GM18517 (cell line): Measurements from ENCODE around the gene FGD3.
"Not testable (repeated sequence)": the region's sequence is repeated elsewhere in the genome, so short reads cannot be mapped to it uniquely, and the experiment has no call there.

Source experiments
- ATAC-seq: cut with Tn5 transposase; IDR thresholded peaks from one replicate; pipeline ENCODE4 v1.9.1; 2021; ENCODE audit warnings: mild to moderate bottlenecking, moderate library complexity; ENCODE audit not compliant: unreplicated experiment

The FGD3 gene

GRCh38 chr9:92976431-92976830, 29.1 kb downstream of the FGD3 start:
- no peak for ATAC-seq

- no peak for ATAC-seq
These were observed 30.0 kb downstream of the FGD3 start for GRCh38 chr9:92977279-92977678.

- no peak for ATAC-seq
These were observed 31.1 kb downstream of the FGD3 start for GRCh38 chr9:92978345-92978875.

GRCh38 chr9:92979283-92980056, 32.1 kb downstream of the FGD3 start:
- ATAC-seq = no peak

- no peak for ATAC-seq
These were observed 32.9 kb downstream of the FGD3 start for GRCh38 chr9:92980085-92980745.

GRCh38 chr9:92982130-92982529, 34.8 kb downstream of the FGD3 start:
- no peak for ATAC-seq

GRCh38 chr9:92983984-92984589, 36.8 kb downstream of the FGD3 start:
- no peak for ATAC-seq

GRCh38 chr9:92984976-92985375, 37.7 kb downstream of the FGD3 start:
- ATAC-seq = no peak

- ATAC-seq = no peak
These were observed 39.1 kb downstream of the FGD3 start for GRCh38 chr9:92986176-92987119.

GRCh38 chr9:92988215-92988768, 41.0 kb downstream of the FGD3 start:
- ATAC-seq = no peak

- no peak for ATAC-seq
These were observed 42.2 kb downstream of the FGD3 start for GRCh38 chr9:92989561-92989960.

- no peak for ATAC-seq
These were observed 43.1 kb downstream of the FGD3 start for GRCh38 chr9:92990461-92990860.

GRCh38 chr9:92992549-92992948, 45.2 kb downstream of the FGD3 start:
- ATAC-seq = no peak

GRCh38 chr9:92998871-92999270, 51.5 kb downstream of the FGD3 start:
- ATAC-seq = not testable (repeated sequence)

GRCh38 chr9:93001031-93001430, 53.7 kb downstream of the FGD3 start:
- no peak for ATAC-seq

- ATAC-seq = no peak
These were observed 55.4 kb downstream of the FGD3 start for GRCh38 chr9:93002700-93003099.

GRCh38 chr9:93003552-93004407, 56.5 kb downstream of the FGD3 start:
- ATAC-seq = no peak

GRCh38 chr9:93004561-93004960, 57.2 kb downstream of the FGD3 start:
- no peak for ATAC-seq

- ATAC-seq = no peak
These were observed 58.6 kb downstream of the FGD3 start for GRCh38 chr9:93005876-93006275.
